GM10266 (cell line): ENCODE data around the gene SLC4A7.

Experiments
- DNase-seq: peaks from one replicate; pipeline ENCODE4 v3.0.0; 2012; ENCODE audit errors: extremely low spot score
- CTCF ChIP-seq: IDR thresholded peaks from 2 replicates; pipeline ENCODE4 v1.5.1; 2012; ENCODE audit warnings: mild to moderate bottlenecking, low read depth; ENCODE audit not compliant: control insufficient read depth, insufficient read depth; ENCODE audit errors: missing control alignments

SLC4A7 gene

GRCh38 chr3:27358372-27358771 lies 125.8 kb downstream of the SLC4A7 start:
- DNase-seq: no peak
- no peak for TF ChIP-seq CTCF

GRCh38 chr3:27357665-27358258 lies 126.4 kb downstream of the SLC4A7 start:
- peak; percentile 55 for DNase-seq
- TF ChIP-seq CTCF: peak; percentile 79

- TF ChIP-seq CTCF: no peak
- DNase-seq: no peak
Measured at GRCh38 chr3:27356976-27357375, 127.2 kb downstream of the SLC4A7 start.

GRCh38 chr3:27354588-27355203 lies 129.5 kb downstream of the SLC4A7 start:
- no peak for TF ChIP-seq CTCF
- DNase-seq: no peak

- TF ChIP-seq CTCF: no peak
- no peak for DNase-seq
Measured at GRCh38 chr3:27354161-27354560, 130.0 kb downstream of the SLC4A7 start.

DNA sequence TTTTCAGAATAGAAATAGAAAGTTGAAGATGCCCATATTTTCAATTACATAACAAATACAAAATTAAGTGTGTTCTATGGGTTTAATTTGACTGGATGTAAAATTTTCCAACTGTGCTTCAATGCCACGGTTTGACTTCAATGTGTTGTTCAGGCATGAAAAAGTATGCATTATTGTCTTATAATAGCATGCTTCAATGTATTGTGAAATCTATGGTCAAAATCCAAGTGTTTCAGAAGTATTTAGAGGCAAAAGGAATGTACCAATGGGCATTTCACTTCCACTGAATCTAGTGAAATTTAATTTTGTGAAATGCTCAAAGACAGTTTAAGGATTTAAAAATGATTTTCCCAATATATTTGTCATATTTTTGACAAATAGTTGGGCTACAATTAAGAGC lies 131.0 kb downstream of the SLC4A7 start:
- no peak for TF ChIP-seq CTCF
- no peak for DNase-seq

DNA sequence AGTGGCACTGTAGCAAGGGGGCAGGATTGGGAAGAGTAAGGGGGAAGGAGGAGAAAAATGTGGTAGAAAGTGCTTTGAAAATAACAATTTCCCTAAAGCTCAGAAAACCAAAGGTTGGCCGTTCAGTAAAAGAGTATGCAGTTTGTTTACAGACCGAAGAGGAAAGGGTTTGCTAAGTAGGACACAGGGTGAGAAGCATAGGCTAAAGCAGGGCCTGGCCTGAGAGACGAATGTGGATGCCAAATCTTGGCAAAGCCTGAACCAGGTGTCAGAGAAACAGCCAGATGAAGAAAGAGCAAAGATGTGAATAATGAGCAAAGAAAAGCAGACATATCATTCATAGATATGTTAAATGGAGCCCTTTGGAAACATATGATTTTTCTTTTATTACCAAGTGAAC lies 132.1 kb downstream of the SLC4A7 start:
- no peak for TF ChIP-seq CTCF
- DNase-seq: no peak
